Endothelial cell of umbilical vein (primary cell): ENCODE results near the gene SAP30L. TPM values are rescaled to one million over a fixed set of nuclear protein-coding genes. Genes with fewer than 3 reads are reported as not detected.

Source experiments
- BruUV-seq: library from RNA; stranded (reverse); fragments of 400-500 nt; replicated peaks from 2 replicates; lab custom pipeline; 2021; lab: Mats Ljungman, UMichigan
- CTCF ChIA-PET: fragments of 300-600, 350-600 bp; sonication (Branson Sonifier 250); formaldehyde crosslinking; loops from one replicate; lab custom pipeline; 2021; ENCODE audit warnings: antibody characterized with exemption, inconsistent platforms; lab: Charles Lee
- POLR2A ChIA-PET: fragments of 300-600, 350-600 bp; sonication (Branson Sonifier 250); formaldehyde crosslinking; loops from one replicate; lab custom pipeline; 2021; ENCODE audit warnings: antibody characterized with exemption, inconsistent platforms; lab: Charles Lee
- DNase-seq: peaks from one replicate; pipeline ENCODE4 v3.0.0-alpha.2; 2011; ENCODE audit warnings: low read depth, low spot score
- FAIRE-seq: peaks from 2 replicates; lab custom pipeline; 2011; peaks lifted over from hg19 to GRCh38; lab: Jason Lieb, UNC
- H2AFZ ChIP-seq: 2 replicates; pipeline ENCODE4 v1.6.0; 2012; ENCODE audit warnings: low read depth, low read length, control low read depth, inconsistent platforms
- H3K27ac ChIP-seq: 2 replicates; pipeline ENCODE4 v1.5.1; 2011; ENCODE audit warnings: low read depth, mild to moderate bottlenecking, control low read depth, low read length, moderate library complexity; ENCODE audit not compliant: insufficient read depth
- H3K27me3 ChIP-seq, 2 experiments: 2 replicates each; pipeline versions ENCODE4 v1.6.0 to v1.6.1; 2011; ENCODE audit warnings: low read length in 2 of 2, mixed read lengths in 1 of 2; ENCODE audit not compliant: control insufficient read depth in 2 of 2, insufficient read depth in 2 of 2
- H3K36me3 ChIP-seq, 2 experiments: 2 replicates in 1 of 2; 3 replicates in 1 of 2; pipeline ENCODE4 v1.5.1; 2011; ENCODE audit warnings: low read length in 2 of 2, mild to moderate bottlenecking in 1 of 2, moderate library complexity in 1 of 2; ENCODE audit not compliant: control insufficient read depth in 2 of 2, insufficient read depth in 2 of 2; ENCODE audit errors: extremely low read depth in 1 of 2
- H3K4me1 ChIP-seq: 3 replicates; pipeline ENCODE4 v1.5.1; 2011; ENCODE audit warnings: mild to moderate bottlenecking, low read length; ENCODE audit not compliant: control insufficient read depth, insufficient read depth; ENCODE audit errors: extremely low read depth
- H3K4me2 ChIP-seq: 2 replicates; pipeline ENCODE4 v1.6.1; 2011; ENCODE audit warnings: low read length, control low read depth, mixed read lengths; ENCODE audit not compliant: insufficient read depth
- H3K4me3 ChIP-seq, 3 experiments: fragments of 200-600 bp in 1 of 3; sonication (generic), shearing (Covaris generic) in 1 of 3; replicated peaks in 1 of 3; 2 replicates each; pipeline ENCODE4 v1.5.1; 2011 to 2016; ENCODE audit warnings: control low read depth in 3 of 3, low read length in 3 of 3, mild to moderate bottlenecking in 2 of 3, inconsistent platforms in 1 of 3, low read depth in 1 of 3, moderate library complexity in 1 of 3; ENCODE audit not compliant: insufficient read depth in 1 of 3
- H3K79me2 ChIP-seq: 2 replicates; pipeline ENCODE4 v1.6.0; 2012; ENCODE audit warnings: low read length, inconsistent platforms; ENCODE audit not compliant: control insufficient read depth, insufficient read depth
- H3K9ac ChIP-seq: replicated peaks from 2 replicates; pipeline ENCODE3; 2011; ENCODE audit warnings: low read length, control low read depth; ENCODE audit not compliant: insufficient read depth; ENCODE audit errors: extremely low read depth
- H3K9me1 ChIP-seq: replicated peaks from 3 replicates; pipeline ENCODE4 v1.6.0; 2011; ENCODE audit warnings: mild to moderate bottlenecking, low read length; ENCODE audit not compliant: control insufficient read depth, insufficient read depth; ENCODE audit errors: extremely low read depth
- H3K9me3 ChIP-seq: replicated peaks from 2 replicates; pipeline ENCODE4 v1.5.1; 2012; ENCODE audit warnings: low read length, inconsistent platforms; ENCODE audit not compliant: control insufficient read depth, insufficient read depth
- H4K20me1 ChIP-seq: replicated peaks from 2 replicates; pipeline ENCODE3; 2011; ENCODE audit warnings: mild to moderate bottlenecking, low read length; ENCODE audit not compliant: control insufficient read depth, insufficient read depth; ENCODE audit errors: extremely low read depth
- EZH2 ChIP-seq: IDR thresholded peaks from 2 replicates; pipeline ENCODE4 v1.6.1; 2012; ENCODE audit warnings: borderline replicate concordance, low read depth, mild to moderate bottlenecking, moderate library complexity, low read length, inconsistent platforms; ENCODE audit not compliant: severe bottlenecking
- FOS ChIP-seq: IDR thresholded peaks from 2 replicates; pipeline ENCODE4 v1.6.1; 2011; ENCODE audit warnings: mild to moderate bottlenecking, low read length, moderate library complexity, borderline replicate concordance; ENCODE audit not compliant: insufficient read depth
- GATA2 ChIP-seq: IDR thresholded peaks from 2 replicates; pipeline ENCODE4 v1.7.0; 2011; ENCODE audit warnings: low read depth, mild to moderate bottlenecking, moderate library complexity, mixed read lengths, low read length; ENCODE audit not compliant: insufficient read length, insufficient read depth
- JUN ChIP-seq: IDR thresholded peaks from 2 replicates; pipeline ENCODE4 v1.6.1; 2011; ENCODE audit warnings: borderline replicate concordance, low read depth; ENCODE audit not compliant: insufficient read length, insufficient read depth
- MYC ChIP-seq: IDR thresholded peaks from one replicate; pipeline ENCODE4 v1.6.1; 2011; ENCODE audit warnings: mild to moderate bottlenecking, low read depth, low read length
- POLR2A ChIP-seq: IDR thresholded peaks from 2 replicates; pipeline ENCODE4 v1.6.1; 2012; ENCODE audit warnings: low read depth, mild to moderate bottlenecking, control low read depth, low read length
- POLR2AphosphoS5 ChIP-seq: IDR thresholded peaks from 2 replicates; pipeline ENCODE4 v1.6.1; 2012; ENCODE audit warnings: low read depth, mild to moderate bottlenecking, control low read depth, low read length, moderate library complexity; ENCODE audit not compliant: insufficient read depth
- dilution Hi-C: fragments of 300-500 bp; cut with MboI; formaldehyde crosslinking; loops from one replicate; pipeline ENCODE4 v1.15.0; 2019; ENCODE audit warnings: low sequenced_read_pairs; ENCODE audit not compliant: extremely low pct_ligation_motif_present
- intact Hi-C: fragments of 100-400 bp; cut with micrococcal nuclease; formaldehyde crosslinking; loops from one replicate; pipeline ENCODE4 v1.10.0; 2022
- polyA plus RNA-seq, 4 experiments: library from polyadenylated mRNA; depleted of rRNA in 3 of 4; stranded (reverse) in 3 of 4; unstranded in 1 of 4; fragments of >200 nt; gene quantifications; 2 replicates each; pipeline versions ENCODE4 v1.2.1 to v1.2.3, GENCODE V29; 2011 to 2012; ENCODE audit warnings: missing spikeins in 1 of 4
- total RNA-seq: library from RNA; stranded (reverse); gene quantifications from 2 replicates; pipeline ENCODE4 v1.2.3, GENCODE V29; 2021
- TF ChIP-seq, protein P1 (sequence below): IDR thresholded peaks from 2 replicates; pipeline ENCODE4 v1.6.1; 2011; ENCODE audit not compliant: insufficient read depth, insufficient read length
- TF ChIP-seq, protein P2 (sequence below), 2 donors: IDR thresholded peaks; 1 replicate in 1 of 2; 2 replicates in 1 of 2; pipeline ENCODE4 v1.5.1; 2011; ENCODE audit warnings: low read length in 2 of 2, mild to moderate bottlenecking in 2 of 2, moderate library complexity in 2 of 2, control low read depth in 1 of 2, inconsistent platforms in 1 of 2, low read depth in 1 of 2; ENCODE audit not compliant: insufficient read depth in 1 of 2; ENCODE audit errors: extremely low read depth in 1 of 2

SAP30L gene
- total and polyA plus RNA-seq, 2 donors (not counting 3 experiments of a cell fraction or from before 2014, with no cell fraction given) = 18.1 to 37.8 TPM

DNA sequence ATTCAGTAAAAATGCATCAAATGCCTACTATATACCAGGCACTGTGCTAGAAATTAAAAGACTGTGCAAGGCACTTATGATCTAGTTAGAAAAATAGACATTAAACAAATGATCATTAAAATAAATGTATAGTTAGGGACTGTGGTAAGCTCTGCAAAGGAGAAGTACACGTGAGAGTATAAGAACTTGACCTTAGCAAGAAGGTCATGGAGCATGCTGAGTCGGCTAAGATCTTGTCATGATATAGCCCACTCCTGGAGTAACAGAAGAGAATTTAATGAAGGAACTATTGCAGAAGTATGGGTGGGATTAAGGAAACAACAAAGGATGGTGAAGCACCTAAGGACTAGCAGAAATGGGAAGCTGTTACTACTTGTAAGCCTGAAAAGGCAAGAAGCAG, 23.5 kb upstream of the SAP30L start:
- no peak overlapping the region for H3K4me2 ChIP-seq
- H3K36me3 ChIP-seq = peaks cover 5 to 8% of the 10 kb centered on the region in 2 experiments
- DNase-seq (no peak), FAIRE-seq (no peak)
- H3K27me3 ChIP-seq = no peaks in the 10 kb centered on the region
- ChIA-PET CTCF (interaction anchor here (0.7 to 2.6 kb wide), 21 partner anchors 10 to 602 kb away, joined by 3 to 25 read pairs (median 6); no protein-coding TSS in a partner anchor), POLR2A (no interaction called here)
- no peak overlapping the region for H3K27ac ChIP-seq
- no peaks in the 10 kb centered on the region for H4K20me1 ChIP-seq
- no peak overlapping the region for H3K4me3 ChIP-seq
- BruUV-seq = no TSS peak
- TF ChIP-seq FOS (no peak), POLR2A (no peak), EZH2 (no peak), JUN (no peak), MYC (no peak), POLR2AphosphoS5 (no peak), GATA2 (no peak)
- TF ChIP-seq, protein P1, sequence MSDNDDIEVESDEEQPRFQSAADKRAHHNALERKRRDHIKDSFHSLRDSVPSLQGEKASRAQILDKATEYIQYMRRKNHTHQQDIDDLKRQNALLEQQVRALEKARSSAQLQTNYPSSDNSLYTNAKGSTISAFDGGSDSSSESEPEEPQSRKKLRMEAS = no peak
- TF ChIP-seq, protein P2, sequence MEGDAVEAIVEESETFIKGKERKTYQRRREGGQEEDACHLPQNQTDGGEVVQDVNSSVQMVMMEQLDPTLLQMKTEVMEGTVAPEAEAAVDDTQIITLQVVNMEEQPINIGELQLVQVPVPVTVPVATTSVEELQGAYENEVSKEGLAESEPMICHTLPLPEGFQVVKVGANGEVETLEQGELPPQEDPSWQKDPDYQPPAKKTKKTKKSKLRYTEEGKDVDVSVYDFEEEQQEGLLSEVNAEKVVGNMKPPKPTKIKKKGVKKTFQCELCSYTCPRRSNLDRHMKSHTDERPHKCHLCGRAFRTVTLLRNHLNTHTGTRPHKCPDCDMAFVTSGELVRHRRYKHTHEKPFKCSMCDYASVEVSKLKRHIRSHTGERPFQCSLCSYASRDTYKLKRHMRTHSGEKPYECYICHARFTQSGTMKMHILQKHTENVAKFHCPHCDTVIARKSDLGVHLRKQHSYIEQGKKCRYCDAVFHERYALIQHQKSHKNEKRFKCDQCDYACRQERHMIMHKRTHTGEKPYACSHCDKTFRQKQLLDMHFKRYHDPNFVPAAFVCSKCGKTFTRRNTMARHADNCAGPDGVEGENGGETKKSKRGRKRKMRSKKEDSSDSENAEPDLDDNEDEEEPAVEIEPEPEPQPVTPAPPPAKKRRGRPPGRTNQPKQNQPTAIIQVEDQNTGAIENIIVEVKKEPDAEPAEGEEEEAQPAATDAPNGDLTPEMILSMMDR (IDR thresholded peaks at IDR 0.05; ENCODE audit: extremely low read depth in 1 of 2, insufficient read depth in 1 of 2, low read depth in 1 of 2, low read length in 2 of 2) = no peak
- H2AFZ ChIP-seq = no peak overlapping the region
- H3K9me3 ChIP-seq = no peaks in the 10 kb centered on the region
- no peaks in the 10 kb centered on the region for H3K9me1 ChIP-seq
- intact Hi-C loops = loop anchor here (1.0 kb wide), 2 partner anchors 188 to 218 kb away; no protein-coding TSS in a partner anchor
- H3K9ac ChIP-seq = no peak overlapping the region
- dilution Hi-C loops = no loop called here
- no peaks in the 10 kb centered on the region for H3K4me1 ChIP-seq
- no peaks in the 10 kb centered on the region for H3K79me2 ChIP-seq
